Activated naive CD4-positive, alpha-beta T cell treated with anti-CD3 and anti-CD28 coated beads, Interleukin-2, amount 50 U/mL, for 24 hours (primary cell): ENCODE measurements around the gene ADAMTS17.

ENCODE experiments used
- H3K27ac Mint-ChIP-seq: one replicate; pipeline ENCODE4 v1.8.0; 2021; ENCODE audit warnings: mild to moderate bottlenecking, mixed read lengths
- H3K27me3 Mint-ChIP-seq: one replicate; pipeline ENCODE4 v1.8.0; 2021; ENCODE audit warnings: mixed read lengths
- H3K36me3 Mint-ChIP-seq: one replicate; pipeline ENCODE4 v1.8.0; 2021; ENCODE audit warnings: mixed read lengths
- H3K4me1 Mint-ChIP-seq: one replicate; pipeline ENCODE4 v1.8.0; 2021; ENCODE audit warnings: mixed read lengths
- H3K4me3 Mint-ChIP-seq: one replicate; pipeline ENCODE4 v1.8.0; 2021; ENCODE audit warnings: mild to moderate bottlenecking, mixed read lengths
- H3K9me3 Mint-ChIP-seq: one replicate; pipeline ENCODE4 v1.8.0; 2021; ENCODE audit warnings: mixed read lengths

ADAMTS17 gene

DNA sequence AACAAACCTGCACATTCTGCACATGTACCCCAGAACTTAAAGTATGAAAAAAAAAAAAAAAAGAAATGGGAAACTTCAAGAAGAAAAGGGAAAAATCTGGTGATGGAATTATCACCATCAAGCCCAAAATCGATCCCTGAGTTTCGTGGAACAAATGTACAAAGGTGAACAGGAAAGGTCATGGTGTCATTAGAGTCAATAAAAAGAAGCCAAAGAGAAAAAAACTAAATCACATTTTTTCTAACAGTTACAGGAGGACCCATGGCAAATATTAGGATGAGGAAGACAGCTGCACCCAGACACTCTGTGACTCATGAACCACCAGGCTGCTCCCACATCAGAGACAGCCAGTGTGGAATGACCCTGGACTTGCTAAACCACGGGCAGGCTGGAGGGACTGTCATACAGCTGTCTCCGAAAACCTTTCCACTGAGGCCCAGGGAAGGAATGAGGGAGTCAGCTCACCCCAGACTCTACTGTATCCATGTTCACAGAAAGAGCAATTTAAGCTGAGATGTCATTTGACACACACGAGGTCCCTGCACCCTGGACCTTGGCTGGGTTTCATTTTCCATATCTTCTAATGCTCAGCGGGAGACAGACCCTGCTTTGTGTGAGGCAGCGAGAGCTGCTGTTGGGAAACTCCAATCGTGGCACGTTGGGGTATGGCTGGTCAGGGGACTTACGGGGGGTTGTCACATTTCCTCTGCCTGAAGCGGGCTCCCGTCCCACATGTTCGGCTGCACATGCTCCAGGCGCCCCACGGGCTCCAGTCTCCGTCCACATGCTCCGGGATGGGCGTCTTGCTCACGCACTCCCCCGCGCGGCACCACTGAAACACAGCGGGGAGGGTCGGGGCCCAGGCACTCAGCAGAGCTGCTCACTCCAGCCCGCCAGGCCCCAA is 210.2 kb downstream of the ADAMTS17 start:
- H3K27me3 Mint-ChIP-seq = no peaks in the 10 kb centered on the region
- no peaks in the 10 kb centered on the region for H3K9me3 Mint-ChIP-seq
- no peak overlapping the region for H3K27ac Mint-ChIP-seq
- no peaks in the 10 kb centered on the region for H3K4me1 Mint-ChIP-seq
- H3K36me3 Mint-ChIP-seq = peaks cover 10% of the 10 kb centered on the region
- no peak overlapping the region for H3K4me3 Mint-ChIP-seq

DNA sequence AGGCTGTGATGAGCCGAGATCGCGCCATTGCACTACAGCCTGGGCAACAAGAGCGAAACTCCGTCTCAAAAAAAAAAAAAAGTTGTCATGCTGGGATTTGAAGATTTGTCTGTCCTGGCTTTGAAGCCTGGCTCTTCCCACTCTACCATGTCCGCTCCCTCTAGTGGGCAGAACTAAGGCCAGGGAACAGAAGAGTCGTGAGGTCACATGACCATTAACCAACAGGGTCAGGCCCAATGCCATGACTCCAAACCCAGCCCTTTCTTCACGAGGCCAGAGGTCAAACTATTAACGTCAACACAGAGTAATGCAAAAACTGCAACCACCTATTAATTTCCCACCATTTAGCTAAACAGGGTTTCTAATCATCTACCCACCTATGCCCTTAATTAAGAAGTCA is 212.1 kb downstream of the ADAMTS17 start:
- Mint-ChIP-seq H3K27ac (no peak overlapping the region), H3K36me3 (peaks cover 7% of the 10 kb centered on the region), H3K9me3 (no peaks in the 10 kb centered on the region), H3K4me3 (no peak overlapping the region), H3K4me1 (no peaks in the 10 kb centered on the region), H3K27me3 (no peaks in the 10 kb centered on the region)

DNA sequence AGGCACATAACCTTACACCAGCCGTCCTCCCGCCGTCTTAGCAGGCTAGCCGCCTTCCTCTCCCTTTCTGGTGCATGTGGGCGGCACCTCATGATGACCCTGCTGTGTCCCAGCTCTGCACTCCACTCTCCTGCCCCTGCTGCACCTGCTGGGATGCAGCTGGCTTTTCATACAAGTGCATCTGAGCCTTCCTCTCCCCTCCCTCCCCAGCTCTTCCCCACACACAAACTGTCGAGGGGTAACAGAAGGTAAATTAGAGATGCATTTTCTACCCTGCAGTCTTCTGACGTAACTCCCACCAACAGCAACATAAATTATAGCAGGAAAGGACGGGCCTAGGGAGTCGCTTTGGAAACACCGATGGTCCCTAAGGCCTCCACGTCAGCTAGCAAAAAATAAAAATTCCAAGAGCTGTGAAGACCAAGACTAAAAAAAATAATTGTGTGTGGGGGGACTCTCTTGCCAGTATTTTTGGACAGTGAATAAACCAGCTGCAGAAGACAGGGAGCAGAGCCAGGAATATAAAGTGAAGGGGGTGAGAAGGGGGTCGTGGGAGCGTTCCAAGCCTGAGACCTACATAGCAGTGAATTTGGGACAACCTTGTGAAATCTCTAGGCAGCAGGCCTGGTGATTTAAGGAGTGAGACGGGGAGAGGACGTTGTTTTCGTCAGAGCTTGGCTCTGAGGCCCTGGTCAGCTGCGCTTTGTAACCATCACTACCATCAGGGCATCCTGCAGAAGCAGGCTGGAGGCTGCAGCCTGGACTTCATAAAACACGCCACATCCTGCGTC is 216.2 kb downstream of the ADAMTS17 start:
- no peaks in the 10 kb centered on the region for H3K27me3 Mint-ChIP-seq
- peaks cover 12% of the 10 kb centered on the region for H3K9me3 Mint-ChIP-seq
- H3K27ac Mint-ChIP-seq = no peak overlapping the region
- peaks cover 19% of the 10 kb centered on the region for H3K36me3 Mint-ChIP-seq
- H3K4me3 Mint-ChIP-seq = no peak overlapping the region
- H3K4me1 Mint-ChIP-seq = no peaks in the 10 kb centered on the region

DNA sequence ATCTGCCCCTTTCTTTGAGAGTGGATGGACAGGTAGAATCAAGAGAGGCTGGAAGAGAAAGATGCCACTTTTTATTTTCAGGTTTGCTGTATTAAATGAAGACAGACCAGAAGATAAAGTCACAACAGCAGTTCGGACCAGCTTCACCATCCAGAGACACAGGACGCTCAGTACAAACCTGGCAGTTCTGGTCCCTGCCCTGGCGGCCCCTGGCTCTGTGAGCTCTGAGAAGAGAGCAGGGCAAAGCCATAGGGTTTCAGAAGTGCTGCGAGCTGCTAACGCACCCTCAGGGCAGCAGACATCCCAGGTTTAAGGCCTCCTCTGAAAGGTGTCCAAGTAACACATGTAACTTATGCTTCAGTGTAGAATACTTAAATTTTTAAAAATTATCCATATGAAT is 216.8 kb downstream of the ADAMTS17 start:
- no peak overlapping the region for H3K4me3 Mint-ChIP-seq
- H3K4me1 Mint-ChIP-seq = no peaks in the 10 kb centered on the region
- peaks cover 12% of the 10 kb centered on the region for H3K9me3 Mint-ChIP-seq
- H3K27ac Mint-ChIP-seq = no peak overlapping the region
- H3K36me3 Mint-ChIP-seq = peaks cover 19% of the 10 kb centered on the region
- H3K27me3 Mint-ChIP-seq = no peaks in the 10 kb centered on the region

DNA sequence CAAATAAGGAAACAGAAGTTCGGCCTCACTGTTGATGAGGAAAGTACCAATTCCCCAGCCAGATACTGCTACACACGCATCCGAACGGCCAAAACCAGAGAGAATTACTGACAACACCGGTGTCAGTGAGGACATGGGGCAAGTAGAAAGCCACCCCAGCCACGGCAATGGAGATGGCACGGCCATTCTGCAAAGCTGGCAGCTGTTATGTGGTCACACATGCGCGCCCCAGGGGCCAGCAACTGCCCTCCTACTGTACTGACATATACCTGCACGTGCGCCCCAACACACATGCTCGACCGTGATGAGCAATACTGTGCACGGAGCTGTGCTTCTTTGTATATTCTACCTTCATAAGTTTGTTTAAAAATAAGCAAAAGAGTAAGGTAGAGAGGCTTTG is 217.4 kb downstream of the ADAMTS17 start:
- Mint-ChIP-seq H3K4me3 (no peak overlapping the region), H3K9me3 (peaks cover 12% of the 10 kb centered on the region), H3K27me3 (no peaks in the 10 kb centered on the region), H3K36me3 (peaks cover 19% of the 10 kb centered on the region), H3K4me1 (no peaks in the 10 kb centered on the region), H3K27ac (no peak overlapping the region)

DNA sequence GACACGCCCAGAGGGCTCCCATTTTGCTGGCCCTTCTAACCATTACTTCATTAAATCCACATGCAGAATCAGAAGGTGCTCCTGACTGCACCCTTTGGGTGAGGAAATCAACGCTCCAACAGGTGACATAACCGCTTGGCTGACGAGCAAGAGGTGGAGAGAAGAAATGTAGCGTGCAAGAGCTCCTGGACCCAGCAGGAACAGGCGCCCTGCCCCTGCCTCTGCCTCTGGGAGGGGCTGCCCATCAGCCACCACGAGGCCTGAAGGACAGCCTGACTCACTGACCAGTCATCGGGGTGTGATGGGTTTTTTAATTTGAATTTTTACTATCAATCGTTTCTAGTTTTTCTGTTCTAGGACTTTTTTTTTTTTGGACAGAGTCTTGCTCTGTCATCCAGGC is 218.2 kb downstream of the ADAMTS17 start:
- peaks cover 12% of the 10 kb centered on the region for H3K9me3 Mint-ChIP-seq
- no peaks in the 10 kb centered on the region for H3K4me1 Mint-ChIP-seq
- H3K36me3 Mint-ChIP-seq = peaks cover 23% of the 10 kb centered on the region
- no peaks in the 10 kb centered on the region for H3K27me3 Mint-ChIP-seq
- H3K27ac Mint-ChIP-seq = no peak overlapping the region
- H3K4me3 Mint-ChIP-seq = no peak overlapping the region

DNA sequence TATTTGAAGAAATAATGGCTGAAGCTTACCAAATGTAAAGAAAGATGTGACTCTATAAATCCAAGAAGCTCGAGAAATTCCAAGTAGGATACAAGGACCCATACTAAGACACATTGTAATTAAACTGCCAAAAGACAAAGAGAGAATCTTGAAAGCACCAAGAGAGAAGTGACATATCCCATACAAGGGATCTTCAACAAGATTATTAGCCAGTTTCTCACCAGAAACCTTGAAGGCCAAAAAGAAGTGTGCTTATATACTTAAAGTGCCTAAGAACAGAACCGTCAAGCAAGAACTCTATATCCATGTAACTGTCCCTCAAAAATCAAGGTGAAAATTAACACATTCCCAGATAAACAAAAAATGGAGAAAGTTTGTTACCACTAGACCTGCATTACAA is 220.5 kb downstream of the ADAMTS17 start:
- peaks cover 12% of the 10 kb centered on the region for H3K9me3 Mint-ChIP-seq
- no peaks in the 10 kb centered on the region for H3K27me3 Mint-ChIP-seq
- no peaks in the 10 kb centered on the region for H3K4me1 Mint-ChIP-seq
- H3K36me3 Mint-ChIP-seq = peaks cover 25% of the 10 kb centered on the region
- no peak overlapping the region for H3K4me3 Mint-ChIP-seq
- H3K27ac Mint-ChIP-seq = no peak overlapping the region

DNA sequence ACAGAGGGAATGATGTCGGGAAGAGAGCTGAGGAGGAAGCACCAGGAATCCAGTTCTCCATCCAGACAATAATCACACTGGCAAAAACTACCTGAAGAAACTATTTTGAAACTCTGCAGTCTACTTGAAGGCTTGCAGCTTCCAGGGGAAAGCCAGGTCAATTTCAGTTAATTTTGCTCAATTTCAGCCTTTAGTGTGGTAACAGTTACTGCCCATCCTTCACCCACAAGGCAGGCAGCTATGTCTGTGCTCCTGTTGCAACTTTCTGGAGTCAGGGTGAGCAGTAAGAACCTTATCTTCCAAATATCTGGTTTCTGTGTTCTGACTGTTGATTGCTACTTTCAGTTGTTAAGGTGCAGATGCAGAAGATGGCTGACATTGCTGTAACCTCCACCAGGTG is 221.7 kb downstream of the ADAMTS17 start:
- Mint-ChIP-seq H3K9me3 (peaks cover 12% of the 10 kb centered on the region), H3K27me3 (no peaks in the 10 kb centered on the region), H3K27ac (no peak overlapping the region), H3K36me3 (peaks cover 27% of the 10 kb centered on the region), H3K4me1 (no peaks in the 10 kb centered on the region), H3K4me3 (no peak overlapping the region)

DNA sequence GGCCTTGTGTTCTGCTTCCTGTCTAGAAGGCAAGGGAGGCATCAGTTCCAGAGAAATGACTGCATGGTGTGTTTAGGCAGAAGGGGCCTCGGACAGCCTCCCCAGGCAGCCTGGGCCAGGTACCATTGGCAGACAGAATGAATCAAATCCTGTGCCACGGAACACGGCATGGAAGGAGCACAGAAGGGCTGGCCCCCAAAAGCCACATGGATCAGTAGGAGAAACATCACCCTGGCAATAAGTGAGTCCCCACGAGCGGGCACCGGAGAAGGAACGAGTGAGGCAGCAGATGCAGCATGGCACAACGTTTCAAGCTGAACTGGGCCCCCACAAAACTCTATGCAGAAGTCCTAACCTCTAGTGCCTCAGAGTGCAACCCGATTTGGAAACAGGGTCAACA is 223.2 kb downstream of the ADAMTS17 start:
- Mint-ChIP-seq H3K27me3 (no peaks in the 10 kb centered on the region), H3K4me3 (no peak overlapping the region), H3K27ac (no peak overlapping the region), H3K9me3 (peaks cover 12% of the 10 kb centered on the region), H3K36me3 (peaks cover 25% of the 10 kb centered on the region), H3K4me1 (peaks cover 6% of the 10 kb centered on the region)

DNA sequence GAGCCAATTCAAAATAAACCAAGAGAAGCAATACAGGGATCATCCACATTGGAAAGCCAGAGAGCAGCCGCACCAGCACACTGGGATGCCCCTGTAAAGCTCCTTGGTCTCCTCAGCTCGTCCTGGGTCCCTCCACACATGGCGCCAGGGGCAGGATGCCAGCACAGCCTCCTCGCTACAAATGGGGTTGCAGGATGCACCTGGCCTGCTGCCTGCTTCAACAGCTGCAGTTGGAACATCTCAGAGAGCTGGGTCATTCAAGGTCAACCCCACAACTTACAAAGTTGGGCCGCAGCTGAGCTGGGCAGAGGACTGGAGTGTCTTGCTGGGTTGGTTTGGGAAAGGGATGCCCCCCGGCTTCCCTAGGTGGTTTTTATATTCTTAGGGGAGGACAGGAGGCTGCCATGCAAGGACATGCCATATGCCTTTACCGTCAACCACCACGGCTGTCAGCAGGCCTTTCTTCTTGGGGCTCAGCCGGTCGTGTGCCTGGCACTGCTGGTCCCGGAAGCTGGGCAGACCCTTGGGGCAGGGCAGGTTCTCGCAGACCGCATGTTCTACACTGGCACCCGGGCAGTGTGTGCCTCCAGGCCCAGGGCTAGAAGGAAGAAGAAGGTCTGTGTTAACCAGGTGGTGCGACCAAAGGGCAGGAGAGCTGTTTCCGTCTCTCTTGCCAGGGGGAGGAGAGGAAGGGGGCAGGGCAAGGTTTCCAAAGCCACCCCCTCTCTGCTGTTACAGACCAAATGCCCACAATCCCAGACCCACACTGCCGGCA is 225.2 kb downstream of the ADAMTS17 start:
- H3K4me1 Mint-ChIP-seq = peaks cover 15% of the 10 kb centered on the region
- no peaks in the 10 kb centered on the region for H3K27me3 Mint-ChIP-seq
- no peak overlapping the region for H3K4me3 Mint-ChIP-seq

DNA sequence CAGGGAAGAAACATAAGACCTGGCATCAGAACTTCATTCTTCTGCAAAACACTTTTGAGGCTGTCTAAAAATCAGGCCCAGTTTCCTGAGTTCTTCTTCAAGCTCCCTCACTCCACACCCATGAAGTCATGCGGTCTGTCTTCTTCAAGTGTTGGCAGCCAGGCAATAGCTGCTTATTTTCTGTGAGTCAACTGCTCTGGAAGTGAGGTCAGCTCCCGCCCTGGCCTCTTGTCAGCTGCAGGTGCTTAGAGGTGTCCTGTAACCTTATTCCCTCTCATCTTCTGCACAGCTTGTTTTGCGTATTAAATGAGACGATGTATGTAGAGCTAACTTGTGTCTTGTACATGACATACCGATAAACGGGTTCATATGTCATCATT is 226.1 kb downstream of the ADAMTS17 start:
- Mint-ChIP-seq H3K9me3 (peaks cover under 1% of the 10 kb centered on the region), H3K36me3 (peaks cover 10% of the 10 kb centered on the region), H3K27me3 (no peaks in the 10 kb centered on the region), H3K4me3 (no peak overlapping the region), H3K27ac (no peak overlapping the region), H3K4me1 (peaks cover 24% of the 10 kb centered on the region)

More for the DNA sequence above, 225.2 kb downstream of the ADAMTS17 start:
- Mint-ChIP-seq H3K36me3 (peaks cover 15% of the 10 kb centered on the region), H3K27ac (no peak overlapping the region), H3K9me3 (peaks cover 7% of the 10 kb centered on the region)

DNA sequence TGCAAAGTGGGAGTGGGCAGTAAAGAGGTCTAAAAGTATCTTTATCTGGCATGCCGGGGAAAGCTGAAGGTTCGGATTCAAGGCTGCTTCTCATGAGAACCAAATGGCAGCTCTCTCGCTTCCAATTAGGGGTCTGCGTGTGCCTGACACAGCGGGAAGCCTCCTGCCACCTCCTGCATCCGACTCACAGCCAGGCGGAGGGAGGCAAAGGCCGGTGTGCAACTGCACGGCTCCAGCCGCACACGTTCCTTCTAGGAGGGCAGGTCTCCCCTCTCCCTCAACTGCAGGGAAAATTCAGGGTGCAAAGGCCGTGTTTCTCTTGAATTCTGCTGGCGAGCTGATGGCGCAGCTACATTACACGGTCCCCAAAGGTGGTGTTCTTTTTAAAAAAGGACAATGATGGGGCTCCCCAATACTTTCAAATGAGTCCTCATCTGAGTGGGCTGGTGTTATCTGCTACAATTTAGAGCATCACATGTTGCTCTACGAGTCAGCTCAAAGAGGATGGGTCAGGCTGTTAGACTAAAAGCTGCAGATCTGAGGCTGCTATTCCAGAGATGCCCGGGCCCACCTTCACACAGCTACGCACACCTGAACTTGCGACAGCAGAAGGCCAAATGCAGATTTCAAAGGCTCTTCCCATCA is 226.6 kb downstream of the ADAMTS17 start:
- no peak overlapping the region for H3K27ac Mint-ChIP-seq
- no peaks in the 10 kb centered on the region for H3K9me3 Mint-ChIP-seq
- H3K27me3 Mint-ChIP-seq = no peaks in the 10 kb centered on the region
- peaks cover 8% of the 10 kb centered on the region for H3K36me3 Mint-ChIP-seq
- peaks cover 26% of the 10 kb centered on the region for H3K4me1 Mint-ChIP-seq
- no peak overlapping the region for H3K4me3 Mint-ChIP-seq

DNA sequence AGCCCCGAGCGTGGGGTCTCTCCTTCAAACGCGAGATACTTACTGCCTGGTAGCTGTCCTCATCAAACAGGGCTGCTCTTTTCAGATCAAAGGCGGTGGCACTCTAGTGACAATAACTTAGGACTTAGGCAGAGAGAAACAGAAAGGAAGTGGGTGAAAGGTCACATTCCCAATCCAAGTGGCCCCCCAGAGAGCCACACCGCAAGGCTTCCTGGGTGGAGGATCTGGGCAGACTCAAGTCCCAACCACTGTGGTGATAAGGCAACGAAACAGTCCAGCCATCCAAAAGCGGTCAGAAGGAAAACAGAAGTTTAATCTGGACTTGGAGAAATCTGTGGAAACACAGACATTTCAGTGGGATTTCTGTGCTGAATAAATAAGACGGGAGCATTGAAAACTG is 227.2 kb downstream of the ADAMTS17 start:
- no peaks in the 10 kb centered on the region for H3K9me3 Mint-ChIP-seq
- H3K4me3 Mint-ChIP-seq = no peak overlapping the region
- peak overlapping the region; percentile 56 for H3K27ac Mint-ChIP-seq
- H3K4me1 Mint-ChIP-seq = peaks cover 26% of the 10 kb centered on the region
- peaks cover 8% of the 10 kb centered on the region for H3K36me3 Mint-ChIP-seq
- H3K27me3 Mint-ChIP-seq = no peaks in the 10 kb centered on the region

DNA sequence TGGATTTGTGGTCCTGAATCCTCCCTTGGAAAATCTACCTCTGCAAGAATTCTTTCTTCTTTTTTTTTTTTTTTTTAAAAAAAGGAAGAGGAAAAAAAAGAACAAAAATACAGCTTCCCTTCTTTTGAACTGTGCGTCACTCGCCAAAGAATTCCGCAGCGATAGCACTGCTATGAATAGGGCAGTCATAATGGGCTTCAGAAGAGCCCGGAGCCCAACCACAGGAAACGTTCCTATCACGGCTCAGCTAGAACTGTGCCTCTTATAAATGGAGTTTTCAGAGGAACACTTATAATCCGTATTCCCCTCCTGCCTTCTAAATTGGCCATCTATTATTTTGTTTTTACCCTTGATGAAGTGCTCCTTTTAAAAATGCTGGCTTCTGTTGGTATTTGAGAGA is 227.7 kb downstream of the ADAMTS17 start:
- no peaks in the 10 kb centered on the region for H3K9me3 Mint-ChIP-seq
- no peak overlapping the region for H3K4me3 Mint-ChIP-seq
- H3K27me3 Mint-ChIP-seq = no peaks in the 10 kb centered on the region
- H3K36me3 Mint-ChIP-seq = peaks cover 8% of the 10 kb centered on the region
- peaks cover 26% of the 10 kb centered on the region for H3K4me1 Mint-ChIP-seq
- peak overlapping the region; percentile 56 for H3K27ac Mint-ChIP-seq

DNA sequence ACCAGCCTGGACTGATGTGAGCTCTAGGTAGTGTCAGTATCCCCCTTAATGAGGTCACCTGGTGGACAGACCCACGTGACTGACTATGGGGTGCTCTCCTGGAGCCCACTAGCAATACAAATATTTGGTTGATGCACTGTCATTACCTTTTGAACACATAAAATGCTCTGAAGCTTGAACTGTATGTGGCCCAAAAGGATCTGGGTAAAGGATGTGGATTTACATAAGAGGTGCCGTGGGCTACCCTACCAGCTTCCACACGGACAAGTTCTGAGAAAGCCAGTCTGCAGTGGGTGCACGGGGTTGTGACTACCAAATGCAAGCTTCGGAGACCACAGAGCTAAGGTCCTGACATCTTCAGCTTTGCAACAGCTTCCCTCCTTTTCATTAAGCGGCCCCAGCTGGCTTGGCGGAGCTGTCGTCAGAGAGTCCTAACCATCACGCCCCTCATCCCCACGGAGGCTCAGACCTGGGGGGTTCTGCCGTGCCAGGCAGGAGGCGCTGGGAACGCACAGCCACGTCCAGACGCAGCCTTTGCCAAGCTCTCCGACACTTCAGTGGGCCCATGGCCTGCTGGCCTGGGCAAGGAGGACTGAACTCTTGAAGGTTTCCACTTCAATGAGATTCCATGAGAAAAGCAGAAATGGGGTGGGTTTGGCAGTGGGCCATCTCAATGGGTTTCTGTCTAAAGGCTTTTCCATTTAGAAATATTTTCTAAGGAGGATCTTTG is 228.3 kb downstream of the ADAMTS17 start:
- peaks cover 26% of the 10 kb centered on the region for H3K4me1 Mint-ChIP-seq
- H3K27me3 Mint-ChIP-seq = no peaks in the 10 kb centered on the region
- peaks cover 5% of the 10 kb centered on the region for H3K36me3 Mint-ChIP-seq
- H3K27ac Mint-ChIP-seq = no peak overlapping the region
- no peaks in the 10 kb centered on the region for H3K9me3 Mint-ChIP-seq
- no peak overlapping the region for H3K4me3 Mint-ChIP-seq
